T-helper 17 cell (primary cell): ENCODE results near the gene NRXN2. TPM values are rescaled to one million over a fixed set of nuclear protein-coding genes. Genes with fewer than 3 reads are reported as not detected.

Source experiments
- ATAC-seq: fragments of 150-1000 bp; cut with Tn5 transposase; 2 replicates; pipeline ENCODE4 v1.10.0; 2021; ENCODE audit warnings: mild to moderate bottlenecking, moderate library complexity
- DNase-seq, 3 donors: peaks; one replicate each; pipeline versions ENCODE4 v3.0.0 to v3.0.0-alpha.2; 2020 to 2021
- H3K9me3 ChIP-seq: one replicate; pipeline ENCODE4 v1.7.0; 2013; ENCODE audit warnings: low read length, mild to moderate bottlenecking; ENCODE audit not compliant: control insufficient read depth, poor library complexity, severe bottlenecking
- H3K27ac Mint-ChIP-seq: one replicate; pipeline ENCODE4 v1.8.0; 2022; ENCODE audit warnings: mild to moderate bottlenecking, moderate library complexity, mixed read lengths
- H3K27me3 Mint-ChIP-seq: one replicate; pipeline ENCODE4 v1.8.0; 2022; ENCODE audit warnings: mixed read lengths
- H3K36me3 Mint-ChIP-seq: one replicate; pipeline ENCODE4 v1.8.0; 2022; ENCODE audit warnings: low read depth, mixed read lengths
- H3K4me1 Mint-ChIP-seq: one replicate; pipeline ENCODE4 v1.8.0; 2022; ENCODE audit warnings: mild to moderate bottlenecking, mixed read lengths
- H3K4me3 Mint-ChIP-seq: one replicate; pipeline ENCODE4 v1.8.0; 2022; ENCODE audit warnings: mild to moderate bottlenecking, moderate library complexity, mixed read lengths
- total RNA-seq, 4 donors: library from RNA in 2 of 4; stranded (reverse) in 2 of 4; gene quantifications; one replicate each; pipeline ENCODE4 v1.2.3 and lab custom pipeline; 2022 to 2026

NRXN2 gene
- total RNA-seq (under 1 TPM; 0.21 to 0.32 TPM), total RNA-seq (lab: John Stamatoyannopoulos, UW) (0.12 to 0.30 reads per million in 2 donors)

- Mint-ChIP-seq H3K27ac (no peak within 1 kb of the TSS), H3K36me3 (peaks cover 5% of the 10 kb centered on the region), H3K4me3 (peak within 1 kb of the TSS; percentile 76), H3K4me1 (peaks cover 22% of the 10 kb centered on the region), H3K27me3 (peaks cover 27% of the 10 kb centered on the region)
- no peaks in the 10 kb centered on the region for H3K9me3 ChIP-seq
- ATAC-seq (peak; percentile 95), DNase-seq (peak; percentile 77 to 83 (median 82))
Observed at GRCh38 chr11:64723117-64723906, at the start of gene NRXN2. Gene NRXN2, minus strand, starts transcription at chr11:64723197. Its CDS starts 9,498 bp downstream, at chr11:64713699.

DNA sequence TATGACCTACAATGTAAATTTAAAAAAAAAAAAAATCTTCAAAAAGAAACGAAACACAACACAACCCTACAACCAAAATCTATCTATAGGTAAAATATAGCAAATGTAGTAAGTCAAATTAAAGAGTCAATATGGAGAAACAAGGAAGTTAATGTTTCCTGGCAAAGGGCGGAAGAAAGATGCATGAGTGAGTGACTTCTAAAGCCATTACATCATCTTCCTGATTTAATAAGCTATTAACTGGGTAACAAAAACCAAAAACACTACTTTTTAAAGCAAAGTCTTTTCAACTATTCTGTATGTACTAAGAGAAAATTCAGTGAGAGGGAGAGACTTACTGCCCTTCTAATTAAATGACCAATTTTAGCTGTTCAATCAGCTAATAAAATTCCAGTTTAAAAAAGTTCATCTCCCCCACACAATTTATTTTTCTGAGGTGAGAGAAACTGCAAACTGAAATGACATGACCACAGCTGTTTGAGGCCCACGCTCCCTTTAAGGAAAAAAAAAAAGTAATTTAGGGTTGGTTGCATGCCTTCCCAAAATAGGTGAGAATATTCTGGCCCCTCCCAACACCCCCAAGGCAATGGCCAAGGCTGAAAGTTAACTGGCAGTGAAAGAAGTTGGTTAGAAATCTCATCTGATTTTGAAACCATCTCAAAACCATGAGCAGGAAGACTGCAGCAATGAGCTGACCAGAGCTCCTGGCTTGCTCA, 49.5 kb upstream of the NRXN2 start:
- DNase-seq (no peak), ATAC-seq (no peak)
- H3K4me3 Mint-ChIP-seq, result no peak overlapping the region
- H3K27ac Mint-ChIP-seq, result peak overlapping the region; percentile 91
- H3K36me3 Mint-ChIP-seq, result peaks cover 20% of the 10 kb centered on the region
- H3K4me1 Mint-ChIP-seq, result peaks cover 64% of the 10 kb centered on the region
- H3K27me3 Mint-ChIP-seq, result no peaks in the 10 kb centered on the region
- H3K9me3 ChIP-seq, result no peaks in the 10 kb centered on the region

DNA sequence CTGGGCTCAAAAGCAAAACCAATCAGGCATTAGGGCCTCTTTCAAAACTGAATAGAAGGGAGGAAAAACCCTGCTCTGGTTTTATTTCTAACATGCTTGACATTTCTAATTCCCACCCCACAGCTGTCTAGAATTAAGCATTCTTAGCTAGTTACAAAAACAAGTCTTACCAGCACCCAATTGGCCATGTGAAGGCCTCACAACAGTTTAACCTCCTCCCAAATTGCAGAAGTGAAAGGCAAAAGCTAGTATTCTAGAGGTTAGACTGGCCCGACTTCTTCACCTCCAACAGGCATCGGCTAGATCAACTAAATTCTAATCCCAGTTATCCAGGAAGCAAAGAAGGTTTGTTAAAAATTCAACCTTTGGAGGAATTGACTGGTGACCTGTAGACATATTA, 48.9 kb upstream of the NRXN2 start:
- DNase-seq (no peak), ATAC-seq (no peak)
- no peaks in the 10 kb centered on the region for H3K9me3 ChIP-seq
- Mint-ChIP-seq H3K4me1 (peaks cover 59% of the 10 kb centered on the region), H3K4me3 (peak overlapping the region; percentile 34), H3K27ac (peak overlapping the region; percentile 91), H3K27me3 (no peaks in the 10 kb centered on the region), H3K36me3 (peaks cover 15% of the 10 kb centered on the region)

GRCh38 chr11:64770120-64770519, 47.1 kb upstream of the NRXN2 start:
- H3K9me3 ChIP-seq, result no peaks in the 10 kb centered on the region
- Mint-ChIP-seq H3K4me1 (peaks cover 53% of the 10 kb centered on the region), H3K4me3 (peak overlapping the region; percentile 36), H3K27ac (peak overlapping the region; percentile 91), H3K36me3 (peaks cover 18% of the 10 kb centered on the region), H3K27me3 (no peaks in the 10 kb centered on the region)
- DNase-seq (no peak), ATAC-seq (no peak)

DNA sequence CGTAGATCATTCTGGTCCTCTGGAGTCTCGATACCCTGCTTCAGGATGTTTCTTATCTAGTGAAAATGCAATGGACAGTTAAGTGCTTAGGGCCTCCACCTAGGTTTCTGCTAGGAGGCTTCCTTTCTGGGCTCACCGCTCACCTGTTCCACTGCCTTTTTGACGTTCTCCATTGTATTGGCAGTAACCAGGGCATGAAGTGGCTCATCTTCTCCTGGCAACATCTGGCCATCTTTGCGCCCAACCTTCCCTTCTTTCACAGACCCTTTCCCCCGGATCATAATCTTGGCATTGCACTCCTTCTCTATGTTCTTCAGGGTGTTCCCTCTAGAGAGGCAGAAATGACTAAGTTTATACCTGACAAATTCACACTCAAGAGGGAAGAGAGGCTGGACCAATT, 46.3 kb upstream of the NRXN2 start:
- no peaks in the 10 kb centered on the region for H3K9me3 ChIP-seq
- Mint-ChIP-seq H3K4me1 (peaks cover 55% of the 10 kb centered on the region), H3K4me3 (peak overlapping the region; percentile 89), H3K36me3 (peaks cover 25% of the 10 kb centered on the region), H3K27ac (peak overlapping the region; percentile 91), H3K27me3 (no peaks in the 10 kb centered on the region)
- no peak for ATAC-seq
- DNase-seq, result no peak

GRCh38 chr11:64768300-64768694, 45.3 kb upstream of the NRXN2 start:
- peaks cover 60% of the 10 kb centered on the region for H3K4me1 Mint-ChIP-seq
- DNase-seq, result no peak
- H3K27ac Mint-ChIP-seq, result peak overlapping the region; percentile 91
- H3K4me3 Mint-ChIP-seq, result peak overlapping the region; percentile 95
- peaks cover 24% of the 10 kb centered on the region for H3K36me3 Mint-ChIP-seq
- no peaks in the 10 kb centered on the region for H3K27me3 Mint-ChIP-seq
- ATAC-seq, result no peak
- no peaks in the 10 kb centered on the region for H3K9me3 ChIP-seq

GRCh38 chr11:64767344-64768299, 44.6 kb upstream of the NRXN2 start:
- ATAC-seq (peak; percentile 34), DNase-seq (peak; percentile 57 to 79 (median 66))
- Mint-ChIP-seq H3K27ac (peak overlapping the region; percentile 91), H3K4me1 (peaks cover 64% of the 10 kb centered on the region), H3K27me3 (no peaks in the 10 kb centered on the region), H3K4me3 (peak overlapping the region; percentile 95), H3K36me3 (peaks cover 26% of the 10 kb centered on the region)
- H3K9me3 ChIP-seq, result no peaks in the 10 kb centered on the region

GRCh38 chr11:64766881-64767280, 43.9 kb upstream of the NRXN2 start:
- ATAC-seq, result no peak
- Mint-ChIP-seq H3K4me1 (peaks cover 67% of the 10 kb centered on the region), H3K4me3 (peak overlapping the region; percentile 95), H3K36me3 (peaks cover 28% of the 10 kb centered on the region), H3K27ac (peak overlapping the region; percentile 91), H3K27me3 (no peaks in the 10 kb centered on the region)
- no peaks in the 10 kb centered on the region for H3K9me3 ChIP-seq
- no peak for DNase-seq

GRCh38 chr11:64765851-64766665, 43.1 kb upstream of the NRXN2 start:
- no peaks in the 10 kb centered on the region for H3K27me3 Mint-ChIP-seq
- H3K27ac Mint-ChIP-seq, result peak overlapping the region; percentile 95
- H3K36me3 Mint-ChIP-seq, result peaks cover 28% of the 10 kb centered on the region
- DNase-seq (peak in 1 of 3 donors; percentile 4), ATAC-seq (no peak)
- peak overlapping the region; percentile 95 for H3K4me3 Mint-ChIP-seq
- H3K9me3 ChIP-seq, result no peaks in the 10 kb centered on the region
- H3K4me1 Mint-ChIP-seq, result peaks cover 68% of the 10 kb centered on the region

GRCh38 chr11:64765291-64765850, 42.4 kb upstream of the NRXN2 start:
- Mint-ChIP-seq H3K4me3 (peak overlapping the region; percentile 95), H3K4me1 (peaks cover 71% of the 10 kb centered on the region), H3K36me3 (peaks cover 27% of the 10 kb centered on the region), H3K27ac (peak overlapping the region; percentile 95), H3K27me3 (no peaks in the 10 kb centered on the region)
- ATAC-seq (no peak), DNase-seq (peak in 1 of 3 donors; percentile 6)
- H3K9me3 ChIP-seq, result no peaks in the 10 kb centered on the region

DNA sequence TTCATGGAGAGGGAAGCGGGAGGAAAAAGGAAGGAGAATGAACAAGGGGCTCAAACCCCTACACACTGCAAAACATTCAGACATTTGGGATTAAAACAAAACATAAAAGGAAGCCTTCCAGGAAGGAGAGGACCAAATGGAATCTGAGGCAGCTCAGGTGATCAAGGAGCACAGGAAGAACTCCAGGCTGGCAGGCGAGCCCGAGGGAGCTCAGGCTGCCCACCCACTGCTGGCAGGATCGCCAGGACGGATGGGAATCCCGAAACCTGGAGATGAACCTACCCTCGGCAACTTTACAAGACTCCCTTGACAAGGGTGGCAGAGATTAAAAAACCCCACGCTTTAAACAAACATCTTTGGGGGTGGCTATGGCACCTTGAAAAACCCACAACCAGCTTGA, 41.8 kb upstream of the NRXN2 start:
- peak overlapping the region; percentile 95 for H3K4me3 Mint-ChIP-seq
- peaks cover 25% of the 10 kb centered on the region for H3K36me3 Mint-ChIP-seq
- H3K27me3 Mint-ChIP-seq, result no peaks in the 10 kb centered on the region
- H3K4me1 Mint-ChIP-seq, result peaks cover 72% of the 10 kb centered on the region
- DNase-seq (no peak), ATAC-seq (no peak)
- no peaks in the 10 kb centered on the region for H3K9me3 ChIP-seq
- H3K27ac Mint-ChIP-seq, result peak overlapping the region; percentile 95
